OCI-LY1 (cell line): ENCODE measurements around the gene DPH2.

Experiments used
- CTCF ChIP-seq: fragments of 200-600 bp; sonication (generic), shearing (Covaris generic); IDR thresholded peaks from 2 replicates; pipeline ENCODE4 v1.5.1; 2017; ENCODE audit warnings: mild to moderate bottlenecking, antibody characterized with exemption, low read length, moderate library complexity, mixed read lengths
- EZH2 ChIP-seq: fragments of 200-600 bp; sonication (generic), shearing (Covaris generic); IDR thresholded peaks from 2 replicates; pipeline ENCODE4 v1.8.0; 2017; ENCODE audit warnings: borderline replicate concordance, mixed run types, mild to moderate bottlenecking, antibody characterized with exemption, low read length, moderate library complexity, mixed read lengths

- TF ChIP-seq CTCF (no peak), EZH2 (no peak)
These were observed 9.9 kb downstream of the DPH2 start for GRCh38 chr1:43979528-43980254.
